HepG2 (cell line): Measurements from ENCODE around the gene HHATL. TPM values are rescaled to one million over a fixed set of nuclear protein-coding genes. Genes with fewer than 3 reads are reported as not detected.

Experiments
- ASH2L ChIP-seq: fragments of 300-600, 200-600 bp; sonication (generic); IDR thresholded peaks from 2 replicates; pipeline ENCODE4 v1.7.0; 2017; ENCODE audit warnings: low read depth, mild to moderate bottlenecking, moderate library complexity, mixed read lengths, low read length; ENCODE audit not compliant: insufficient read length
- DMAP1 ChIP-seq: IDR thresholded peaks from 2 replicates; pipeline ENCODE4 v1.6.1; 2016
- ERF ChIP-seq: IDR thresholded peaks from 2 replicates; pipeline ENCODE4 v1.6.1; 2018; ENCODE audit warnings: missing biosample characterization, missing genetic modification reagents
- FOXK1 ChIP-seq: sonication (generic); formaldehyde crosslinking; IDR thresholded peaks from 2 replicates; pipeline ENCODE4 v1.4.0; 2020; ENCODE audit warnings: low read depth, missing genetic modification reagents, borderline replicate concordance
- HOXA9 ChIP-seq: sonication (generic); formaldehyde crosslinking; IDR thresholded peaks from 2 replicates; pipeline ENCODE4 v1.8.1; 2022; ENCODE audit warnings: missing genetic modification reagents, mild to moderate bottlenecking, moderate library complexity, borderline replicate concordance
- MED1 ChIP-seq: sonication (generic); formaldehyde crosslinking; IDR thresholded peaks from 2 replicates; pipeline ENCODE4 v1.4.0; 2020; ENCODE audit warnings: missing genetic modification reagents
- MEF2D ChIP-seq: sonication (generic); formaldehyde crosslinking; IDR thresholded peaks from 2 replicates; pipeline ENCODE4 v1.5.1; 2020; ENCODE audit warnings: mild to moderate bottlenecking, missing genetic modification reagents
- ONECUT2 ChIP-seq: sonication (generic); formaldehyde crosslinking; IDR thresholded peaks from 2 replicates; pipeline ENCODE4 v1.4.0; 2020; ENCODE audit warnings: missing genetic modification reagents
- SMC3 ChIP-seq: IDR thresholded peaks from 2 replicates; pipeline ENCODE4 v1.6.1; 2011; ENCODE audit warnings: low read length, improper control_type of control experiment
- SMYD3 ChIP-seq: sonication (generic); formaldehyde crosslinking; IDR thresholded peaks from 2 replicates; pipeline ENCODE4 v1.8.1; 2023; ENCODE audit warnings: mild to moderate bottlenecking, missing genetic modification reagents
- SRSF1 ChIP-seq: fragments of 200-400 bp; formaldehyde crosslinking; optimal IDR thresholded peaks from 2 replicates; pipeline ENCODE3; 2017; ENCODE audit warnings: mild to moderate bottlenecking, low read depth, low read length, moderate library complexity
- TMF1 ChIP-seq: sonication (generic); formaldehyde crosslinking; IDR thresholded peaks from 2 replicates; pipeline ENCODE4 v1.8.1; 2022; ENCODE audit warnings: low read depth, missing genetic modification reagents
- ZFYVE20 ChIP-seq: sonication (generic); formaldehyde crosslinking; IDR thresholded peaks from 2 replicates; pipeline ENCODE4 v1.8.0; 2023; ENCODE audit warnings: low read depth, mild to moderate bottlenecking, moderate library complexity, missing genetic modification reagents, borderline replicate concordance
- ZZZ3 ChIP-seq: sonication (generic); formaldehyde crosslinking; IDR thresholded peaks from 2 replicates; pipeline ENCODE4 v1.4.0; 2020; ENCODE audit warnings: missing genetic modification reagents, mild to moderate bottlenecking, borderline replicate concordance
- polyA plus RNA-seq, 8 experiments: library from polyadenylated mRNA; depleted of rRNA in 3 of 8; stranded (reverse) in 7 of 8; unstranded in 1 of 8; fragments of >200 nt; fragmentation: Illumina TruSeq in 4 of 8; extraction: Trizol in 4 of 8; gene quantifications; 2 replicates each; pipeline versions ENCODE4 v1.2.1 to v1.2.3, GENCODE V29; 2011 to 2016; ENCODE audit warnings: low read depth in 4 of 8, missing spikeins in 1 of 8, mixed read lengths in 1 of 8; ENCODE audit not compliant: insufficient read depth in 1 of 8
- total RNA-seq, 5 experiments: library from RNA; depleted of rRNA; stranded (reverse); fragments of >200 nt; fragmentation: Illumina TruSeq; extraction: Trizol; gene quantifications; 2 replicates each; pipeline ENCODE4 v1.2.3, GENCODE V29; 2016; ENCODE audit warnings: low read depth in 1 of 5
- TF ChIP-seq, protein P1 (sequence below): sonication (generic); formaldehyde crosslinking; IDR thresholded peaks from 2 replicates; pipeline ENCODE4 v1.8.0; 2022; ENCODE audit warnings: mild to moderate bottlenecking, missing genetic modification reagents, moderate library complexity
- TF ChIP-seq, protein P2 (sequence below): sonication (generic); formaldehyde crosslinking; IDR thresholded peaks from 2 replicates; pipeline ENCODE4 v1.9.0; 2021; ENCODE audit warnings: mild to moderate bottlenecking, missing genetic modification reagents
- TF ChIP-seq, protein P3 (sequence below): sonication (generic); formaldehyde crosslinking; IDR thresholded peaks from 2 replicates; pipeline ENCODE4 v1.8.1; 2023; ENCODE audit warnings: missing genetic modification reagents, mild to moderate bottlenecking, borderline replicate concordance
- TF ChIP-seq, protein P4 (sequence below): sonication (generic); formaldehyde crosslinking; IDR thresholded peaks from 2 replicates; pipeline ENCODE4 v1.8.1; 2023; ENCODE audit warnings: mild to moderate bottlenecking, moderate library complexity, missing genetic modification reagents
- TF ChIP-seq, protein P5 (sequence below): sonication (generic); formaldehyde crosslinking; IDR thresholded peaks from 2 replicates; pipeline ENCODE4 v1.4.0; 2020; ENCODE audit warnings: missing genetic modification reagents, borderline replicate concordance

The HHATL gene
- total and polyA plus RNA-seq, 2 of the 13 experiments (the other 11 are each of a cell fraction or from before 2014, with no cell fraction given): 0.26 TPM; not detected in 1

DNA sequence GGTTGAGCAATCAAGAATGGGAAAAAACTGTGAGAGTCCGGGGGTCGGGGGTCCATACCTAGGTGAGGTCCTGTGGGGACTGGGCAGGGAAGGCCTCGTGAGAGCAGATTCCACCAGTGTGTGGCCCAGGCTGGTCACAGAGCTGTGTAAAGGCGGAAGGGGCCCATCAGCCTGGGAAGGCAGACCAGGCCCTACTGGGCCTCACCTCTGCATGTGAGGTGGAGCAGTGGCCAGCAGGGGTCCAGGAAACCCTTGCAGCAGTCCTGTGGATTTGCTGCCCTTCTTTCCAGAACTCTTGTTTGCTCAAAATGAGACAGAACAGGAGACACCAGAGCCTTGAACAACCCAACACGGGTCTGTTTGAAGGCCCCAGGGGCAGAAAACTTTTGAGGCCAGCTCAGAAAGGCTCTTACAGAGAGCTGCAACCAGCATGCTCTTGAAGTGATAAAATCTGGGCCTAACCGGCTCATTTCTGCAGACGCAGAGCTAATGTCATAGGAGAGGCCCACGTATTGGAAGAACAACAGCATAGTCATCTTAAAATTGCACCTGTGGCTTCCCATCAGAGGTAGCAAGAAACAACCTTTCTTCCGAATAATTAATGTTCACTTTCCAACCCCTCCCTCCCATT, 30.3 kb upstream of the HHATL start (continued):
- TF ChIP-seq TMF1 (CRISPR knock-in tag): no peak
- TF ChIP-seq, protein P1, sequence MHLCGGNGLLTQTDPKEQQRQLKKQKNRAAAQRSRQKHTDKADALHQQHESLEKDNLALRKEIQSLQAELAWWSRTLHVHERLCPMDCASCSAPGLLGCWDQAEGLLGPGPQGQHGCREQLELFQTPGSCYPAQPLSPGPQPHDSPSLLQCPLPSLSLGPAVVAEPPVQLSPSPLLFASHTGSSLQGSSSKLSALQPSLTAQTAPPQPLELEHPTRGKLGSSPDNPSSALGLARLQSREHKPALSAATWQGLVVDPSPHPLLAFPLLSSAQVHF (CRISPR knock-in tag): no peak
- TF ChIP-seq ZFYVE20 (CRISPR knock-in tag): no peak
- TF ChIP-seq FOXK1 (CRISPR knock-in tag): no peak
- no peak for TF ChIP-seq MEF2D
- TF ChIP-seq, protein P2, sequence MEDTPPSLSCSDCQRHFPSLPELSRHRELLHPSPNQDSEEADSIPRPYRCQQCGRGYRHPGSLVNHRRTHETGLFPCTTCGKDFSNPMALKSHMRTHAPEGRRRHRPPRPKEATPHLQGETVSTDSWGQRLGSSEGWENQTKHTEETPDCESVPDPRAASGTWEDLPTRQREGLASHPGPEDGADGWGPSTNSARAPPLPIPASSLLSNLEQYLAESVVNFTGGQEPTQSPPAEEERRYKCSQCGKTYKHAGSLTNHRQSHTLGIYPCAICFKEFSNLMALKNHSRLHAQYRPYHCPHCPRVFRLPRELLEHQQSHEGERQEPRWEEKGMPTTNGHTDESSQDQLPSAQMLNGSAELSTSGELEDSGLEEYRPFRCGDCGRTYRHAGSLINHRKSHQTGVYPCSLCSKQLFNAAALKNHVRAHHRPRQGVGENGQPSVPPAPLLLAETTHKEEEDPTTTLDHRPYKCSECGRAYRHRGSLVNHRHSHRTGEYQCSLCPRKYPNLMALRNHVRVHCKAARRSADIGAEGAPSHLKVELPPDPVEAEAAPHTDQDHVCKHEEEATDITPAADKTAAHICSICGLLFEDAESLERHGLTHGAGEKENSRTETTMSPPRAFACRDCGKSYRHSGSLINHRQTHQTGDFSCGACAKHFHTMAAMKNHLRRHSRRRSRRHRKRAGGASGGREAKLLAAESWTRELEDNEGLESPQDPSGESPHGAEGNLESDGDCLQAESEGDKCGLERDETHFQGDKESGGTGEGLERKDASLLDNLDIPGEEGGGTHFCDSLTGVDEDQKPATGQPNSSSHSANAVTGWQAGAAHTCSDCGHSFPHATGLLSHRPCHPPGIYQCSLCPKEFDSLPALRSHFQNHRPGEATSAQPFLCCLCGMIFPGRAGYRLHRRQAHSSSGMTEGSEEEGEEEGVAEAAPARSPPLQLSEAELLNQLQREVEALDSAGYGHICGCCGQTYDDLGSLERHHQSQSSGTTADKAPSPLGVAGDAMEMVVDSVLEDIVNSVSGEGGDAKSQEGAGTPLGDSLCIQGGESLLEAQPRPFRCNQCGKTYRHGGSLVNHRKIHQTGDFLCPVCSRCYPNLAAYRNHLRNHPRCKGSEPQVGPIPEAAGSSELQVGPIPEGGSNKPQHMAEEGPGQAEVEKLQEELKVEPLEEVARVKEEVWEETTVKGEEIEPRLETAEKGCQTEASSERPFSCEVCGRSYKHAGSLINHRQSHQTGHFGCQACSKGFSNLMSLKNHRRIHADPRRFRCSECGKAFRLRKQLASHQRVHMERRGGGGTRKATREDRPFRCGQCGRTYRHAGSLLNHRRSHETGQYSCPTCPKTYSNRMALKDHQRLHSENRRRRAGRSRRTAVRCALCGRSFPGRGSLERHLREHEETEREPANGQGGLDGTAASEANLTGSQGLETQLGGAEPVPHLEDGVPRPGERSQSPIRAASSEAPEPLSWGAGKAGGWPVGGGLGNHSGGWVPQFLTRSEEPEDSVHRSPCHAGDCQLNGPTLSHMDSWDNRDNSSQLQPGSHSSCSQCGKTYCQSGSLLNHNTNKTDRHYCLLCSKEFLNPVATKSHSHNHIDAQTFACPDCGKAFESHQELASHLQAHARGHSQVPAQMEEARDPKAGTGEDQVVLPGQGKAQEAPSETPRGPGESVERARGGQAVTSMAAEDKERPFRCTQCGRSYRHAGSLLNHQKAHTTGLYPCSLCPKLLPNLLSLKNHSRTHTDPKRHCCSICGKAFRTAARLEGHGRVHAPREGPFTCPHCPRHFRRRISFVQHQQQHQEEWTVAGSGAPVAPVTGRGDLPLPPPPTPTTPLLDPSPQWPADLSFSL (CRISPR knock-in tag): no peak
- TF ChIP-seq ZZZ3 (CRISPR knock-in tag): no peak
- TF ChIP-seq HOXA9 (CRISPR knock-in tag): no peak
- peak; percentile 52; the same call in 1 of the 2 replicates for TF ChIP-seq ERF
- TF ChIP-seq, protein P3, sequence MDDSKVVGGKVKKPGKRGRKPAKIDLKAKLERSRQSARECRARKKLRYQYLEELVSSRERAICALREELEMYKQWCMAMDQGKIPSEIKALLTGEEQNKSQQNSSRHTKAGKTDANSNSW (CRISPR knock-in tag): no peak
- TF ChIP-seq, protein P4, sequence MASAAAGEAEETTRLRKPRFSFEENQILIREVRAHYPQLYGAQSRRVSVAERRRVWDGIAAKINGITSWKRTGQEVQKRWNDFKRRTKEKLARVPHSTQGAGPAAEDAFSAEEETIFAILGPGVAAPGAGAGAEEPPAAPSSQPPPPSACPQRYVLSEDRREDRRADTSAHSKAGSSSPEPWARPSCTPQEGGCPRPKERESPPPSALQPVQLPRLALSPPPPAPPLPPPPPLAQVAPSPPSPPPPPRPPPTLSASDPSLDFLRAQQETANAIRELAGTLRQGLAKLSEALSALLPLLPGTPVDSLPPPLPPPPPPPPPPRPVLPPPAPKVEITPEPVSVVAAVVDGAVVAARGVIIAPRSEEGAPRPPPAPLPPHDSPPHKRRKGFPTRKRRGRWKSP (CRISPR knock-in tag): no peak
- peak; percentile 55 for TF ChIP-seq SMC3
- TF ChIP-seq, protein P5, sequence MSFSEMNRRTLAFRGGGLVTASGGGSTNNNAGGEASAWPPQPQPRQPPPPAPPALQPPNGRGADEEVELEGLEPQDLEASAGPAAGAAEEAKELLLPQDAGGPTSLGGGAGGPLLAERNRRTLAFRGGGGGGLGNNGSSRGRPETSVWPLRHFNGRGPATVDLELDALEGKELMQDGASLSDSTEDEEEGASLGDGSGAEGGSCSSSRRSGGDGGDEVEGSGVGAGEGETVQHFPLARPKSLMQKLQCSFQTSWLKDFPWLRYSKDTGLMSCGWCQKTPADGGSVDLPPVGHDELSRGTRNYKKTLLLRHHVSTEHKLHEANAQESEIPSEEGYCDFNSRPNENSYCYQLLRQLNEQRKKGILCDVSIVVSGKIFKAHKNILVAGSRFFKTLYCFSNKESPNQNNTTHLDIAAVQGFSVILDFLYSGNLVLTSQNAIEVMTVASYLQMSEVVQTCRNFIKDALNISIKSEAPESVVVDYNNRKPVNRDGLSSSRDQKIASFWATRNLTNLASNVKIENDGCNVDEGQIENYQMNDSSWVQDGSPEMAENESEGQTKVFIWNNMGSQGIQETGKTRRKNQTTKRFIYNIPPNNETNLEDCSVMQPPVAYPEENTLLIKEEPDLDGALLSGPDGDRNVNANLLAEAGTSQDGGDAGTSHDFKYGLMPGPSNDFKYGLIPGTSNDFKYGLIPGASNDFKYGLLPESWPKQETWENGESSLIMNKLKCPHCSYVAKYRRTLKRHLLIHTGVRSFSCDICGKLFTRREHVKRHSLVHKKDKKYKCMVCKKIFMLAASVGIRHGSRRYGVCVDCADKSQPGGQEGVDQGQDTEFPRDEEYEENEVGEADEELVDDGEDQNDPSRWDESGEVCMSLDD (CRISPR knock-in tag): no peak
- peak; percentile 29 for TF ChIP-seq ASH2L
- TF ChIP-seq MED1 (CRISPR knock-in tag): no peak; the same call in 1 of the 2 replicates
- no peak for TF ChIP-seq ONECUT2
- no peak for TF ChIP-seq SRSF1
- no peak; the same call in 1 of the 2 replicates for TF ChIP-seq DMAP1 (CRISPR knock-in tag)
- TF ChIP-seq SMYD3 (CRISPR knock-in tag): no peak
